ENCODE results near the gene TRIO. TPM values are rescaled to one million over a fixed set of nuclear protein-coding genes. Genes with fewer than 3 reads are reported as not detected.

The TRIO gene
- total and polyA plus RNA-seq, 2 of the 8 experiments (the other 6 are each of a cell fraction or from before 2014, with no cell fraction given) = 35.1 to 69.1 TPM

DNA sequence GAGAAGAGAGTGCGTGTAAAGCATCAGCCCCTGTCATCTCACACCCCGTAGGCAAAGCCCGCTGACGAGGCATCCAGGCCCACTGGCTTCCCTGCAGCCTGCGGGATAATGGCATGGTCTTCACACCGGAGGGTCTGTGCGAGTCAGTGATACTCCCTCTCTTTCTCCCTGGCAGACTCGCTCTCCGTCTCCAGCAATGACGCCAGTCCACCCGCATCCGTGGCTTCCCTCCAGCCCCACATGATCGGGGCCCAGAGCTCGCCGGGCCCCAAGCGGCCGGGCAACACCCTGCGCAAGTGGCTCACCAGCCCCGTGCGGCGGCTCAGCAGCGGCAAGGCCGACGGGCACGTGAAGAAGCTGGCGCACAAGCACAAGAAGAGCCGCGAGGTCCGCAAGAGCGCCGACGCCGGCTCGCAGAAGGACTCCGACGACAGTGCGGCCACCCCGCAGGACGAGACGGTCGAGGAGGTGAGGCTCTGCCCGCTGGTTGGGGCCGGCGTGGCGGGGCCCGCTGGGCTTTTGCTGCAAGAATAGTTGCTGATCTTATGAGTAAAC lies 317.8 kb downstream of the TRIO start (continued):
- TF ChIP-seq FOSL1 (IDR thresholded peaks at IDR 0.05; ENCODE audit: insufficient read depth, low read depth, low read length) (no peak), GABPA (IDR thresholded peaks at IDR 0.05; ENCODE audit: borderline replicate concordance, insufficient read depth, low read length) (no peak), POLR2AphosphoS5 (IDR thresholded peaks at IDR 0.05; ENCODE audit: low read depth, low read length) (no peak)
- TF ChIP-seq, protein P1, sequence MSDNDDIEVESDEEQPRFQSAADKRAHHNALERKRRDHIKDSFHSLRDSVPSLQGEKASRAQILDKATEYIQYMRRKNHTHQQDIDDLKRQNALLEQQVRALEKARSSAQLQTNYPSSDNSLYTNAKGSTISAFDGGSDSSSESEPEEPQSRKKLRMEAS (IDR thresholded peaks at IDR 0.05) = no peak
